Muscle of leg (tissue), 16 donors: ENCODE results near the gene CSAD. TPM values are rescaled to one million over a fixed set of nuclear protein-coding genes. Genes with fewer than 3 reads are reported as not detected.

Source experiments
- DNase-seq: peaks from one replicate; pipeline ENCODE4 v3.0.0; 2013
- H3K27ac ChIP-seq: one replicate; pipeline ENCODE4 v1.5.1; 2013; ENCODE audit warnings: mild to moderate bottlenecking, low read length, control low read depth
- H3K27me3 ChIP-seq: one replicate; pipeline ENCODE4 v1.6.1; 2013; ENCODE audit warnings: low read length; ENCODE audit not compliant: control insufficient read depth, insufficient read depth
- H3K36me3 ChIP-seq: one replicate; pipeline ENCODE4 v1.6.1; 2013; ENCODE audit warnings: low read length; ENCODE audit not compliant: control insufficient read depth, insufficient read depth
- H3K4me1 ChIP-seq: one replicate; pipeline ENCODE4 v1.6.1; 2013; ENCODE audit warnings: low read length; ENCODE audit not compliant: control insufficient read depth, insufficient read depth
- H3K4me3 ChIP-seq: one replicate; pipeline ENCODE4 v1.5.1; 2013; ENCODE audit warnings: low read length, control low read depth
- H3K9me3 ChIP-seq: replicated peaks from 2 replicates; pipeline ENCODE4 v1.6.1; 2013; ENCODE audit warnings: low read depth, low read length; ENCODE audit not compliant: control insufficient read depth
- WGBS: methylation state at CpG from one replicate; pipeline ENCODE4 v1.1.5; 2013; ENCODE audit warnings: missing lambda C conversion rate; ENCODE audit not compliant: insufficient coverage; 5-methylcytosine and 5-hydroxymethylcytosine counted together
- long read RNA-seq, 11 donors: transcript quantifications; one replicate each; lab custom pipeline, GENCODE V29; 2026
- polyA plus RNA-seq, 8 donors: library from polyadenylated mRNA; unstranded; fragments of 120-200 nt; gene quantifications; one replicate each; pipeline versions ENCODE4 v1.2.1 to v1.2.3, GENCODE V29; 2013; ENCODE audit warnings: inconsistent platforms in 1 of 8, low replicate concordance in 1 of 8; ENCODE audit not compliant: insufficient read length in 8 of 8, insufficient read depth in 1 of 8
- total RNA-seq: library from RNA; stranded (reverse); fragments of 120-200 nt; gene quantifications from one replicate; pipeline ENCODE4 v1.2.4, GENCODE V29; 2013

Gene CSAD
- total RNA-seq (21.4 TPM), polyA plus RNA-seq (10 to 100 TPM; 16.2 to 55.0 (median 31.6) TPM)
- long read RNA-seq, donor 1, partial matches to known transcripts, result 0 of 1 reads
- long read RNA-seq, donor 1, other reads (novel, unspliced or antisense), result 0 of 1 reads
- long read RNA-seq, donor 2, result 0 reads
- long read RNA-seq, donor 3, partial matches to known transcripts, result 0 of 4 reads
- long read RNA-seq, donor 3, other reads (novel, unspliced or antisense), result 0 of 4 reads
- long read RNA-seq, donor 4, partial matches to known transcripts, result 0 of 2 reads
- long read RNA-seq, donor 4, other reads (novel, unspliced or antisense), result 0 of 2 reads
- long read RNA-seq, donor 5, result 0 reads
- long read RNA-seq, donor 6, partial matches to known transcripts, result 12 of 18 reads
- long read RNA-seq, donor 6, other reads (novel, unspliced or antisense), result 5 of 18 reads
- long read RNA-seq, donor 7, partial matches to known transcripts, result 0 of 1 reads
- long read RNA-seq, donor 7, other reads (novel, unspliced or antisense), result 0 of 1 reads
- long read RNA-seq, donor 8, partial matches to known transcripts, result 0 of 1 reads
- long read RNA-seq, donor 8, other reads (novel, unspliced or antisense), result 0 of 1 reads
- long read RNA-seq, donor 9, result 0 reads
- long read RNA-seq, donor 10, partial matches to known transcripts, result 0 of 3 reads
- long read RNA-seq, donor 10, other reads (novel, unspliced or antisense), result 0 of 3 reads
- long read RNA-seq, donor 11, partial matches to known transcripts, result 0 of 3 reads
- long read RNA-seq, donor 11, other reads (novel, unspliced or antisense), result 0 of 3 reads

DNA sequence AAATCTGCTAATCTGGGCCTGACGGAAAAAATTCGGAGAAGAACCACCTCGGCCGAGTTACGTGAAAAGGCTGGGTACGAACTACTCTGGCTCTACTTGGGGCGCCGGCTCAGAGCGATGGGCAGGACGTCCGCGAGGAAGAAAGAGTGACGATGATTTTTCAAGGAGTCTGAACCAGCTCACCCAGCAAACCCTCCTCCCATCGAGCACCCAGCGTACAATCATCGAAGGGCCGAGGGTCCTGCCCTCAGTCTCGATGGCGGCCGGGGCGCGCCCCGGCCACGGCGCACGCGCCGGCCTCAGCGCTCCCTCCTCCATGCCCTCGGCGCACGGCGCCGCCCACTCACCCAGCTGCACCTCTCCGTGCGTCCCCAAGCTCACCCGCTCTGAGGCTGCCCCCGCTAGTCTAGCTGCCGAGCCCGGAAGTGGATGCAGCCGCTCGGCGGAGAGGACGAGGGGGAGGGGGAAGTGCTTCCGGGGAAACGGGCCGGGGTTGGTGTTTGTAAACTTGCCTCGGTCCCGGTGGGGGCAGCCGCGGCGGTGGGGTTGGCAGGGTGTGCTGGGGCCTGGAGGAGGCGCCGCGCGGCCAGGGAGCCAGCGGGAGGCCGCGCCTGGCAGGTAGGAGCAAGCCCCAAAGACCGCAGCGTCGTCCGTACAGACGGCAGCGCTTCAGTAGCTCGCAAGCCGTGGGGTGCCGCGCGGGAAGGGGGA is at the start of gene CSAD, which contains the start of gene ZNF740:
Gene CSAD, minus strand, starts transcription at position 706 of the 711 bp plus-strand sequence. CDS start 7,455 bp downstream, outside the sequence.
Gene ZNF740, plus strand, starts transcription at position 503 of the 711 bp plus-strand sequence. CDS start 1,262 bp downstream, outside the sequence.
- WGBS, result under 1% methylated on average over 59 of the region's 70 CpGs
- DNase-seq, result peak; percentile 99
- H3K4me1 ChIP-seq, result peaks cover 20% of the 10 kb centered on the region

GRCh38 chr12:53230108-53230845 is 49.6 kb upstream of the CSAD start:
- H3K27ac ChIP-seq, result no peak overlapping the region
- H3K36me3 ChIP-seq, result no peaks in the 10 kb centered on the region
- peaks cover 36% of the 10 kb centered on the region for H3K4me1 ChIP-seq
- no peaks in the 10 kb centered on the region for H3K9me3 ChIP-seq
- WGBS, result 32% methylated on average over 3 of the region's 10 CpGs
- no peak for DNase-seq
- H3K4me3 ChIP-seq, result no peak overlapping the region
- H3K27me3 ChIP-seq, result peaks cover 5% of the 10 kb centered on the region

More for the DNA sequence above, at the start of gene CSAD, which contains the start of gene ZNF740:
- peak within 1 kb of the TSS; percentile 98 for H3K27ac ChIP-seq
- peak within 1 kb of the TSS; percentile 69 for H3K4me3 ChIP-seq
- H3K27me3 ChIP-seq, result no peaks in the 10 kb centered on the region
- H3K9me3 ChIP-seq, result no peaks in the 10 kb centered on the region
- peaks cover 31% of the 10 kb centered on the region for H3K36me3 ChIP-seq

GRCh38 chr12:53229454-53229853 is 48.7 kb upstream of the CSAD start:
- Histone ChIP-seq H3K27ac (no peak overlapping the region), H3K9me3 (no peaks in the 10 kb centered on the region)
- WGBS, result 73% methylated on average over 2 of the region's 2 CpGs

DNA sequence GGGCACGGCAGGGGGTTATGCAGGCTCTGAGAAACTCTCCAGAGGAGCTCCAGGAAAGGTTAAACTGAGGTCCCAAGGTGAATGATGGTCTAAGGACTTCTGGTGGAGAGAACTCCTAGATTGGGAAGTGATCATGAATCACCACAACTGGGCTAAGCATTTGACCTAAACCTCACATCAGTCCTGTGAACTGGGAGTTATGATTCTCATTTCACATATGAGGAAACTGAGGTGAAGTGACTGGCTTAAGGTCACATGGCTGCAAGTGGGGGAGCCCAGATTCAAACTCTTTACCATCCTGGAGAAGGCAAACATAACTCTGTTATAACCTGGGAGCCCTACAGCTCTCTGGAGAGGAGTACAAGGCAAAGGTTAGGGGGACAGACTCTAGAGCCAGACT is 47.1 kb upstream of the CSAD start:
- Histone ChIP-seq H3K36me3 (no peaks in the 10 kb centered on the region), H3K4me1 (peaks cover 39% of the 10 kb centered on the region), H3K27me3 (peaks cover 5% of the 10 kb centered on the region), H3K9me3 (no peaks in the 10 kb centered on the region), H3K27ac (no peak overlapping the region), H3K4me3 (no peak overlapping the region)
- WGBS, result no CpG with 5 or more reads among the region's 1 CpG
- DNase-seq, result no peak

More at GRCh38 chr12:53229454-53229853, 48.7 kb upstream of the CSAD start:
- H3K4me1 ChIP-seq, result peaks cover 39% of the 10 kb centered on the region
- peaks cover 5% of the 10 kb centered on the region for H3K27me3 ChIP-seq
- no peaks in the 10 kb centered on the region for H3K36me3 ChIP-seq
- H3K4me3 ChIP-seq, result no peak overlapping the region
- no peak for DNase-seq

GRCh38 chr12:53227341-53227740 is 46.6 kb upstream of the CSAD start:
- 91% methylated on average over 9 of the region's 11 CpGs for WGBS
- Histone ChIP-seq H3K27ac (no peak overlapping the region), H3K36me3 (no peaks in the 10 kb centered on the region), H3K9me3 (no peaks in the 10 kb centered on the region), H3K4me1 (peaks cover 39% of the 10 kb centered on the region), H3K27me3 (peaks cover under 1% of the 10 kb centered on the region), H3K4me3 (no peak overlapping the region)
- DNase-seq, result no peak

- DNase-seq, result no peak
- no peaks in the 10 kb centered on the region for H3K9me3 ChIP-seq
- H3K4me1 ChIP-seq, result peaks cover 41% of the 10 kb centered on the region
- H3K36me3 ChIP-seq, result no peaks in the 10 kb centered on the region
- no peak overlapping the region for H3K4me3 ChIP-seq
- no peak overlapping the region for H3K27ac ChIP-seq
- 90% methylated on average over 3 of the region's 4 CpGs for WGBS
- H3K27me3 ChIP-seq, result no peaks in the 10 kb centered on the region
Measured at GRCh38 chr12:53226815-53227214, 46.1 kb upstream of the CSAD start.

DNA sequence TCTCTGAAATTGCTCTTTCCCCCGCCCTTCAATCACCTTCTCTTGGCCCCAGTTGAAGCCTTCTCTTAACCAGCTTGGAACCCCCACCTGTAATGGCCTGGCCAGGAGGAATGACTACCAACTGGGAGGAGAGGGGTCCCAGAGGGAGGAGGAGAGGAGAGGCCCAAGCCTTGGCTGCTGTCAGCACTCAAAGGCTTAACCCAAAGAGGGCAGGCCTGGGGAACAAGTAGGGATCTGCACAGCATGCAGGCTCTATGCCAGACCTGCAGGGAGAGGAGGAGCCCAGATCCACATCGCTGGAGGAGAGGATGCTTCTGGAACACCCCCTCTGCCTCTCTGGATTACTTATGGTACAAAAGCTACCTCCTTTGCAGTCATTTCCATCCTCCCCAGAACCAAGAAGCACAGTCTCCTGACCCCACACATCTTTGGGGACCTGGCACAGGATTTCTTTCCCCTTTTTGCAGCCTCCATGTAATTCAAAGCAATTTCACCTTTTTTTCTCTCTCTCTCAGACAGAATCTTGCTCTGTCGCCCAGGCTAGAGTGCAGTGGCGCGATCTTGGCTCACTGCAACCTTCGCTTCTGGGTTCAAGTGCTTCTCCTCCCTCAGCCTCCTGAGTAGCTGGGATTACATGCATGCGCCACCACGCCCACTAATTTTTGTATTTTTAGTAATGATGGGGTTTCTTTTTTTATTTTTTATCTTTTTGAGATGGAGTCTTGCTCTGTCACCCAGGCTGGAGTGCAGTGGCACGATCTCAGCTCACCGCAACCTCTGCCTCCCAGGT is 45.1 kb upstream of the CSAD start:
- no peaks in the 10 kb centered on the region for H3K9me3 ChIP-seq
- no peak overlapping the region for H3K4me3 ChIP-seq
- peaks cover 36% of the 10 kb centered on the region for H3K4me1 ChIP-seq
- 86% methylated on average over 2 of the region's 10 CpGs for whole genome bisulfite sequencing
- H3K36me3 ChIP-seq, result no peaks in the 10 kb centered on the region
- peak overlapping the region; percentile 42 for H3K27ac ChIP-seq
- peak; percentile 37 for DNase-seq
- no peaks in the 10 kb centered on the region for H3K27me3 ChIP-seq

- no peaks in the 10 kb centered on the region for H3K9me3 ChIP-seq
- no peaks in the 10 kb centered on the region for H3K27me3 ChIP-seq
- no peak overlapping the region for H3K4me3 ChIP-seq
- H3K36me3 ChIP-seq, result no peaks in the 10 kb centered on the region
- peaks cover 36% of the 10 kb centered on the region for H3K4me1 ChIP-seq
- 57% methylated on average over 7 of the region's 10 CpGs for WGBS
- H3K27ac ChIP-seq, result peak overlapping the region; percentile 37
- DNase-seq, result peak; percentile 69
Measured at GRCh38 chr12:53224897-53225634, 44.3 kb upstream of the CSAD start.
